ENCODE results near the gene SUCO.

The SUCO gene

GRCh38 chr1:172556461-172556860 lies 23.5 kb downstream of the SUCO start:
- Histone ChIP-seq H3K36me3 (ENCODE audit: insufficient read depth, low read length) (peaks cover 77% of the 10 kb centered on the region), H3K27me3 (ENCODE audit: insufficient read depth, low read length, poor library complexity, severe bottlenecking) (no peaks in the 10 kb centered on the region), H3F3A (ENCODE audit: low read depth) (no peaks in the 10 kb centered on the region), H3K4me2 (ENCODE audit: low read depth, low read length, poor library complexity, severe bottlenecking) (no peak overlapping the region), H3K9me3 (ENCODE audit: insufficient read depth, low read depth, low read length) (no peaks in the 10 kb centered on the region), H3K9ac (ENCODE audit: low read depth, low read length, poor library complexity, severe bottlenecking) (no peak overlapping the region), H3K9me2 (replicated peaks; ENCODE audit: low read depth, low read length) (no peaks in the 10 kb centered on the region), H2AFZ (ENCODE audit: low read length) (no peak overlapping the region), H4K20me1 (ENCODE audit: insufficient read depth, low read length, poor library complexity, severe bottlenecking) (peaks cover 10% of the 10 kb centered on the region), H3K79me2 (ENCODE audit: insufficient read depth, low read length) (peaks cover 37% of the 10 kb centered on the region), H3K4me3 (ENCODE audit: low read length, poor library complexity, severe bottlenecking) (no peak overlapping the region), H3K4me1 (ENCODE audit: insufficient read depth, low read length, poor library complexity, severe bottlenecking) (no peaks in the 10 kb centered on the region)
- TF ChIP-seq EZH2phosphoT487 (IDR thresholded peaks at IDR 0.05; ENCODE audit: borderline replicate concordance) (no peak), CTCF (conservative IDR thresholded peaks at IDR 0.05; ENCODE audit: low read length) (no peak)

DNA sequence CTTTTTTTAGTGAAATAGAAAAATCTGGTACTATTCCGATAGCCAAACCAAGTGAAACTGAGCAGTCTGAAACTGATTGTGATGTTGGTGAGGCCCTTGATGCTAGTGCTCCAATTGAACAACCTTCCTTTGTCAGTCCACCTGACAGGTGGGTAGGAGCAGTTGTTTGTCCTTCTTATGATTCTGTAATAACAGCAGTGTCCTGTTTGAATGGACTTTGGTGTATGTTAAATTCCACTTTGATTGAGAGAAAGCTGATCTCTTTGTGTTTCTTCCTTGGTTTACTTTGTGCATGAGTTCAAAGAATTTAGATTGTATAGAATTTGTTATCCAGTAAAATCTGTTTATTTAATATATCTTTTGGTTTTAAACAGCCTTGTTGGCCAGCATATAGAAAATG lies 24.3 kb downstream of the SUCO start:
- Histone ChIP-seq H3F3A (ENCODE audit: low read depth) (no peaks in the 10 kb centered on the region), H3K27me3 (ENCODE audit: insufficient read depth, low read length, poor library complexity, severe bottlenecking) (no peaks in the 10 kb centered on the region), H3K9me2 (replicated peaks; ENCODE audit: low read depth, low read length) (no peaks in the 10 kb centered on the region), H3K9ac (ENCODE audit: low read depth, low read length, poor library complexity, severe bottlenecking) (no peak overlapping the region), H3K9me3 (ENCODE audit: insufficient read depth, low read depth, low read length) (no peaks in the 10 kb centered on the region), H3K79me2 (ENCODE audit: insufficient read depth, low read length) (peaks cover 30% of the 10 kb centered on the region), H3K4me3 (ENCODE audit: low read length, poor library complexity, severe bottlenecking) (no peak overlapping the region), H3K4me1 (ENCODE audit: insufficient read depth, low read length, poor library complexity, severe bottlenecking) (no peaks in the 10 kb centered on the region), H4K20me1 (ENCODE audit: insufficient read depth, low read length, poor library complexity, severe bottlenecking) (peaks cover 6% of the 10 kb centered on the region), H2AFZ (ENCODE audit: low read length) (no peak overlapping the region), H3K36me3 (ENCODE audit: insufficient read depth, low read length) (peaks cover 84% of the 10 kb centered on the region), H3K4me2 (ENCODE audit: low read depth, low read length, poor library complexity, severe bottlenecking) (no peak overlapping the region)
- TF ChIP-seq CTCF (conservative IDR thresholded peaks at IDR 0.05; ENCODE audit: low read length) (no peak), EZH2phosphoT487 (IDR thresholded peaks at IDR 0.05; ENCODE audit: borderline replicate concordance) (no peak)

- H4K20me1 ChIP-seq (ENCODE audit: insufficient read depth, low read length, poor library complexity, severe bottlenecking) = no peaks in the 10 kb centered on the region
- no peak overlapping the region for H3K4me3 ChIP-seq (ENCODE audit: low read length, poor library complexity, severe bottlenecking)
- H3K79me2 ChIP-seq (ENCODE audit: insufficient read depth, low read length) = peaks cover 9% of the 10 kb centered on the region
- no peaks in the 10 kb centered on the region for H3K9me2 ChIP-seq (replicated peaks; ENCODE audit: low read depth, low read length)
- H2AFZ ChIP-seq (ENCODE audit: low read length) = no peak overlapping the region
- no peak overlapping the region for H3K4me2 ChIP-seq (ENCODE audit: low read depth, low read length, poor library complexity, severe bottlenecking)
- TF ChIP-seq CTCF (conservative IDR thresholded peaks at IDR 0.05; ENCODE audit: low read length) (no peak), EZH2phosphoT487 (IDR thresholded peaks at IDR 0.05; ENCODE audit: borderline replicate concordance) (no peak)
- H3K9ac ChIP-seq (ENCODE audit: low read depth, low read length, poor library complexity, severe bottlenecking) = no peak overlapping the region
- peaks cover 98% of the 10 kb centered on the region for H3K36me3 ChIP-seq (ENCODE audit: insufficient read depth, low read length)
- no peaks in the 10 kb centered on the region for H3K27me3 ChIP-seq (ENCODE audit: insufficient read depth, low read length, poor library complexity, severe bottlenecking)
- H3K9me3 ChIP-seq (ENCODE audit: insufficient read depth, low read depth, low read length) = no peaks in the 10 kb centered on the region; the same call in 1 of the 2 replicates
- no peaks in the 10 kb centered on the region for H3K4me1 ChIP-seq (ENCODE audit: insufficient read depth, low read length, poor library complexity, severe bottlenecking)
- H3F3A ChIP-seq (ENCODE audit: low read depth) = no peaks in the 10 kb centered on the region
Observed at GRCh38 chr1:172559572-172560210, 26.7 kb downstream of the SUCO start.
